Activated CD4-positive, alpha-beta memory T cell treated with anti-CD3 and anti-CD28 coated beads for 36 hours (primary cell): ENCODE measurements around the gene TDRD12. TPM values are rescaled to one million over a fixed set of nuclear protein-coding genes. Genes with fewer than 3 reads are reported as not detected.
A peak's percentile ranks its signal among the peaks of the same experiment; 100 is the strongest.
"Not testable (repeated sequence)": the region's sequence is repeated elsewhere in the genome, so short reads cannot be mapped to it uniquely, and the experiment has no call there.

Experiments used
- CTCF ChIA-PET: fragments of 350-600 bp; sonication (Branson Sonifier 250); formaldehyde crosslinking; loops from one replicate; lab custom pipeline; 2021; ENCODE audit warnings: antibody characterized with exemption, inconsistent platforms; lab: Charles Lee
- POLR2A ChIA-PET: fragments of 350-600 bp; sonication (Branson Sonifier 250); formaldehyde crosslinking; loops from one replicate; lab custom pipeline; 2021; ENCODE audit warnings: antibody characterized with exemption; lab: Charles Lee
- DNase-seq: peaks from one replicate; pipeline ENCODE4 v3.0.0-alpha.2; 2020
- H3K27ac Mint-ChIP-seq: one replicate; pipeline ENCODE4 v1.8.0; 2021; ENCODE audit warnings: mixed read lengths
- H3K27me3 Mint-ChIP-seq: one replicate; pipeline ENCODE4 v1.8.0; 2021; ENCODE audit warnings: mixed read lengths
- H3K36me3 Mint-ChIP-seq: one replicate; pipeline ENCODE4 v1.8.0; 2021; ENCODE audit warnings: mixed read lengths
- H3K4me1 Mint-ChIP-seq: one replicate; pipeline ENCODE4 v1.8.0; 2021; ENCODE audit warnings: low read depth, mixed read lengths
- H3K4me3 Mint-ChIP-seq: one replicate; pipeline ENCODE4 v1.8.0; 2021; ENCODE audit warnings: mild to moderate bottlenecking, mixed read lengths
- H3K9me3 Mint-ChIP-seq: one replicate; pipeline ENCODE4 v1.8.0; 2021; ENCODE audit warnings: mixed read lengths
- intact Hi-C: fragments of 100-400 bp; cut with micrococcal nuclease; formaldehyde crosslinking; loops from one replicate; pipeline ENCODE4 v1.15.1; 2023
- total RNA-seq, 2 experiments: library from RNA; stranded (reverse); gene quantifications; one replicate each; pipeline ENCODE4 v1.2.3, GENCODE V29; 2021

The TDRD12 gene
- total RNA-seq, 2 experiments from 2014 or later, result 0.24 to 0.63 TPM

DNA sequence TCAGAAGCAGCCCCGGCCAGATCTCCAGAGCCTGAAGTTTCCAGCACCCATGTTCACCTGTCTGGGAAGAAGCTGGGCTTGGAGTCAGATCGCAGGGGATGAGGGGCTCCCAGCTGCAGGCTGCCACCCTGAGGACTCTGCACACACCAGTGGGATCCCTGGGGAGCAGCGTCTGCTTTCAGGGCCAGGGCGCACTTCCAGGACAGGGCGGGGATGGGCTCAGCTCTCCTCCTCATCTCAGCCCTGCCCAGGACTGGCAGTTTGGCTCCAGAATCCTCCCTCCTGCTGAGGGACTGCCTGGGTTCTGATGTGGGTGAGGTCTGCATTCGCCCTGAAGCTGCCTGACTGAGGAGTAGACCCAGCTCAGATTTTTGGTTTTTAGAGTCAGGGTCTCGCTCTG lies 146.5 kb downstream of the TDRD12 start:
- DNase-seq, result no peak
- H3K27me3 Mint-ChIP-seq, result no peaks in the 10 kb centered on the region
- intact Hi-C loops, result no loop called here
- no peaks in the 10 kb centered on the region for H3K36me3 Mint-ChIP-seq
- ChIA-PET CTCF (no interaction called here), POLR2A (no interaction called here)
- no peak overlapping the region for H3K27ac Mint-ChIP-seq
- no peak overlapping the region for H3K4me3 Mint-ChIP-seq
- H3K4me1 Mint-ChIP-seq, result no peaks in the 10 kb centered on the region
- no peaks in the 10 kb centered on the region for H3K9me3 Mint-ChIP-seq

DNA sequence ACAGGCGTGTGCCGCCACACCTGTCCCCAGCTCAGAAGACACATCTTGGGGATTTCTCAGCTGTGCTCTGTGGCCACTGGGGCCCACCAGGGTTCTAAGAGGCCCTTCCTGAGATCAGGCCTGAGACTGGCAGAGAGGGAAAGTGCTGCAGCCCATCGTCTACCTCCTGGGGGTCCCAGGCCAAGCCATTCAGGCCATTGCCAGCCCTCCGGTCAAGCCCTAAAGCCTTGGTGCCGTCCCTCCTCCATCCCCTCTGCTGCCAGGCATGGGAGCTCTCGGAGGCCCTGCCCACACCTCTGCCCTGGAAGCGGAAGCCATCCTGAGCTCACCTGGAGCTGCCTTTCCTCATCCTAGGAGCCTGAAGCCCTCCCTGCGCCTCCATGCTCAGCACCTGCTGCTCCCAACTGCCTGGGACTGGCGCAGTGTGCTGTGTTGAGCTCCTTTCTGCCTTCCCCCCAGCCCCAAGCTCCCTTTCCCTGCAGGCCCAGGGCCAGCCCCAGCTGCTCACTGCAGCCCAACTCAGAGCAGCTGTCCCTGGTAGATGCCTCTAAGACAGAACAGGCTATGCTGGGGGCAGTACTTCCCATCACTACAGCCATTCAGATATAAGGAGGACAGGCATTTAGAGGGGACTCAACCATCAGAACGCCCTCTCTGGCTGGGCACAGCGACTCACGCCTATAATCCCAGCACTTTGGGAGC lies 147.1 kb downstream of the TDRD12 start:
- no peak for DNase-seq
- POLR2A ChIA-PET, result no interaction called here
- CTCF ChIA-PET, result interaction anchor here (0.7 kb wide), 1 partner anchor 38 kb away, joined by 3 read pairs; no protein-coding TSS in a partner anchor

DNA sequence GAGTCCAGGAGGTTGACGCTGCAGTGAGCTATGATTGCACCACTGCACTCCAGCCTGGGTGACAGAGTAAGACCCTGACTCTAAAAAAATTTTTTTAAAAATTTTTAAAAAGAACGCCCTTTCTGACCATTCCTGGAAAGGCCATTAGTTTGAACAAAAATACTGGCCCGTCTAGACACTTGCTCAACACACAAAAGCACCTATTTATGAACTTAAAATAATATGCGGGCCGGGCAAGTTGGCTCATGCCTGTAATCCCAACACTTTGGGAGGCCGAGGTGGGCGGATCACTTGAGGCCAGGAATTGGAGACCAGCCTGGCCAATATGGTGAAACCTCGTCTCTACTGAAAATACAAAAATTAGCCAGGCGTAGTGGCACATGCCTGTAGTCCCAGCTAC lies 147.9 kb downstream of the TDRD12 start:
- H3K4me1 Mint-ChIP-seq, H3K9me3 Mint-ChIP-seq, H3K27ac Mint-ChIP-seq, POLR2A ChIA-PET, H3K36me3 Mint-ChIP-seq, DNase-seq, CTCF ChIA-PET, H3K4me3 Mint-ChIP-seq, H3K27me3 Mint-ChIP-seq, intact Hi-C loops: not testable (repeated sequence)

More for the DNA sequence above, 147.1 kb downstream of the TDRD12 start:
- no peak overlapping the region for H3K4me3 Mint-ChIP-seq
- H3K9me3 Mint-ChIP-seq, result no peaks in the 10 kb centered on the region
- no peak overlapping the region for H3K27ac Mint-ChIP-seq
- intact Hi-C loops, result no loop called here
- H3K36me3 Mint-ChIP-seq, result no peaks in the 10 kb centered on the region
- H3K4me1 Mint-ChIP-seq, result no peaks in the 10 kb centered on the region
- no peaks in the 10 kb centered on the region for H3K27me3 Mint-ChIP-seq

DNA sequence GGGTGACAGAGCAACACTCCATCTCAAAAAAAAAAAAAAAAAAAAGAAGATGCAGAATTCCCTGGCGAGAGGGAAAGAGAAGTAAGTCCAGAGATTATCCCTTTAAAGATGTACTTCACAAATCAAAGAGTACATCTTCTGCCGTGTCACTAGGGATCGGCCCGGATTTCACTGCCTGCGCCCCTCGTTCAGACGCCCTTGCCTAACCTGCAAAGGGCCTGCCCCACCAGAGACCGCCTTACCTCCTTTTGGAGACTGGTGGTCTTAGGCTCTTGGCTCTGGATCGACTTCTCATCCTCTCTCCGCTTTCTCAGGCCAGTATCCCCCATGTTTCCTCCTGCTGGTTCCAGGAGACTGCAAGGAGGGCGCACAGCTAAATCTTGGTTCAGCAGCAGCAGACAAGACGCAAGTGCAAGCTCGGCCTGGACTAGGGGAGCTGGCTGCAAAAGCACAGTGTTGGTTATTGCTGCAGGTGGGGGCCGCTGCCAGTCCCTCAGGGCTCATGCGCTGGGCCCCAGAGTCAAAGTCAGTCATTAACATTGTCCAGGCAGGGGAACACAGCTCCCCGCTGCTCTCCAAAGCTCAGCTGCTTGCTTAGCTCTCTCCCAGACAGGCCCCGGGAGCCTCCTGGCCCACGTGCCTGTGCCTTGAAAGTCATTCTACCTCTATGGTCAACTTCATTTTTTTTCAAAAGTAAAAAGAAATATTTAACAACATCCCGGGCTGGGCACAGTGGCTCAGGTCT lies 148.8 kb downstream of the TDRD12 start:
- H3K27ac Mint-ChIP-seq, result no peak overlapping the region
- intact Hi-C loops, result no loop called here
- no peaks in the 10 kb centered on the region for H3K4me1 Mint-ChIP-seq
- H3K36me3 Mint-ChIP-seq, result no peaks in the 10 kb centered on the region
- POLR2A ChIA-PET, result no interaction called here
- no peak overlapping the region for H3K4me3 Mint-ChIP-seq
- no peaks in the 10 kb centered on the region for H3K27me3 Mint-ChIP-seq
- CTCF ChIA-PET, result no interaction called here
- H3K9me3 Mint-ChIP-seq, result no peaks in the 10 kb centered on the region
- no peak for DNase-seq

DNA sequence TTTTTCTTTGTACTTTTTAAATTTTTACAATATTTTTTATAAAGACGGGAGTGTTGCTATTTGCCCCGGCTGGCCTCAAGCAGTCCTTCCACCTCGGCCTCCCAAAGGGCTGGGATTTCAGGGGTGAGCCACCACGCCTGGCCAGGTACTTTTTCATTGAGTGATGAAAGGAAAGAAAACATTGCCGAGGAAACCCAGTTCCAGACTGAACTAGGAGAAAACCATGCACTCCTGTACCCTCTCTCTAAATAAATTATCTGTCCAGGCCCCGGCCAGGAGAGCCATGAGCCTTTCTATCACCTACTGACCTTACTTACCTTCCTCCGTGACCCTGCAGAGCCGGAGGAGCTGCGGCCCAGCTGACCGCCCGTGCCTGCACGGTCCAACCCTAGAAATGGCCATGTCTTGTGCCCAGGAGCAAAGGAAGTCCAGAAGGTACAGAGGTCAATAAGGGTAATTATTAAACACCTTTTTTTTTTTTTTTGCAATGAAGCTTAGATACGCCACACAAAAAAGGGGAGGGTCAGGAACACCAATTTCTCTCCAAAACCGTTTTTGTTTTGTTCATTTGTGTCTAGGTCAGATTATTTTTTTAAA lies 149.9 kb downstream of the TDRD12 start, which contains the start of gene SLC7A9:
Gene SLC7A9, minus strand, starts transcription at position 399 of the 597 bp plus-strand sequence. CDS start 1,233 bp downstream, outside the sequence.
- H3K27ac Mint-ChIP-seq, result no peak within 1 kb of the TSS
- CTCF ChIA-PET, result no interaction called here
- POLR2A ChIA-PET, result no interaction called here
- intact Hi-C loops, result no loop called here
- DNase-seq, result no peak
- no peak within 1 kb of the TSS for H3K4me3 Mint-ChIP-seq
- no peaks in the 10 kb centered on the region for H3K36me3 Mint-ChIP-seq
- no peaks in the 10 kb centered on the region for H3K4me1 Mint-ChIP-seq
- H3K9me3 Mint-ChIP-seq, result no peaks in the 10 kb centered on the region
- H3K27me3 Mint-ChIP-seq, result no peaks in the 10 kb centered on the region

DNA sequence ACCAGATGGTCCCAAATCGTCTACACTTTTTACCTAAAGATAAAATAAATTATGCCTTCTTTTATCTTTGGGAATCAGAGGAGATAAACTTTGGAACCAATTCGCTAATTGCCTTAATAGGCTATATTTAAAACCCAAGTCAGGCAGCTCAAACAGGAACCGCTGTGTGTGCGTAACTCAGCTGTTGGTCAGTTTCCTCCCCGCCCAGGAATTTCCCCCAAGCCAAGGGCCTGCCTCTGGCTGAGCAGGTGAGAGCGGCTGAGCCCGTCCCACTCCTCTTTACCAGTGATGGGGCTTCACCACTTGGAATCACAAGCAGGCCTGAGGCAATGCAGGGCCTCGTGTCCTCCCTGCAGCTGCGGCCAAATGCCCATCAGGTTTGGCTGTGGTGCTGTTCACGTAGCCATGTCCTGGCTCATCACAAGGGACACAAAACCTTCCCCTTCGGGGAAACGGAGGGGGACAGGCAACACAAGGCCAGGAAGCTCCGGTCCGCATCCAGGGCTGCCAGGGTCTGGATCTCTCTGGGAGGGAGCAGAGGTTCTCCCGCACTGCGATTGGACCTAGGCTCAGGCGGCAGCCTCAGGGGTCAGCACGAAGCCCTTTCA lies 150.5 kb downstream of the TDRD12 start:
- Mint-ChIP-seq H3K36me3 (no peaks in the 10 kb centered on the region), H3K9me3 (no peaks in the 10 kb centered on the region), H3K4me3 (no peak overlapping the region), H3K4me1 (no peaks in the 10 kb centered on the region), H3K27ac (no peak overlapping the region), H3K27me3 (no peaks in the 10 kb centered on the region)
- intact Hi-C loops, result no loop called here
- ChIA-PET CTCF (no interaction called here), POLR2A (no interaction called here)
- DNase-seq, result no peak

DNA sequence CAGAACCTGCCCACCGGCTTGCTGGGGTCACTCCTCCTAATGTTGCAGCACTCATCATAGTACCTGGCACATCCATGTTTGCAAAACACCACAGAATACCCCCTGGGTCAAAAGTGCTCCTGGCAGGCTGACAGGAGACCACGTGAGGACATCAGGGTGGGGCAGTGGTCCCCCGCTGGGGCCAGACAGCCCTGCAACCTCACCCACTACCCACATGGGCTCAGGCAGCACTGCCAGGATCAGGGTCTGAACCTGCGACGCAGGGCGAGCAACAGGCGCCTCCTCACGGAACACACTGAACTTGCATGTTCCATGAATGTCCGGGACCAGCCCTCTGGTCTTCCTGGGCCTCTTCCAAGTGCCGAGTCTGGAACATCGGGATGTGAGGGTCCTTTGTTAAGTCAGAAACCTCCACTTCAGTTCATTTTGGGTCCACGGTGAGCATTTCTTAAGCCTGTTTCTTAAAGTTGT lies 151.4 kb downstream of the TDRD12 start:
- Mint-ChIP-seq H3K27ac (no peak overlapping the region), H3K9me3 (no peaks in the 10 kb centered on the region), H3K4me3 (no peak overlapping the region), H3K4me1 (no peaks in the 10 kb centered on the region), H3K27me3 (no peaks in the 10 kb centered on the region), H3K36me3 (no peaks in the 10 kb centered on the region)
- intact Hi-C loops, result no loop called here
- ChIA-PET POLR2A (no interaction called here), CTCF (no interaction called here)
- no peak for DNase-seq

DNA sequence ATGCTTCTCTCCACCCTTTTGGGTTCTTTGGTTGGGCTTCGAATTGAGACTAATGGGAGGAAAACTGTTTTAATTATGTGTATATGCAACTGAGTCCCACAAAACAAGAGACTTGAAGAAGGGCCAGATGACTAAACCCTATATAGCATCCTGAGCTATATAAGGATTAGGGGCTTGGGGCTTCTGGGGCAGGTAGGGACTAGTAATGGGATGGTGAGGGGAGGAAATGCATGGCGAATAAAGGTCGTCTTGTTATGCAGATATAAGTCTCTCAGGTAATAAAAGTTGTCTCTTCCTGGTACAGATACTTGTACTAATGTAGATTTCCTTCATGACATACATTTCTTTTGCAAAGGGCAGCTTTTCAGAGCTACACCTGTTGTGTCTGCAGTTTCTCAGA lies 152.8 kb downstream of the TDRD12 start:
- Mint-ChIP-seq H3K27ac (no peak overlapping the region), H3K27me3 (no peaks in the 10 kb centered on the region), H3K4me3 (no peak overlapping the region), H3K36me3 (no peaks in the 10 kb centered on the region), H3K9me3 (no peaks in the 10 kb centered on the region), H3K4me1 (no peaks in the 10 kb centered on the region)
- DNase-seq, result no peak
- POLR2A ChIA-PET, result no interaction called here
- intact Hi-C loops, result no loop called here
- CTCF ChIA-PET, result no interaction called here

DNA sequence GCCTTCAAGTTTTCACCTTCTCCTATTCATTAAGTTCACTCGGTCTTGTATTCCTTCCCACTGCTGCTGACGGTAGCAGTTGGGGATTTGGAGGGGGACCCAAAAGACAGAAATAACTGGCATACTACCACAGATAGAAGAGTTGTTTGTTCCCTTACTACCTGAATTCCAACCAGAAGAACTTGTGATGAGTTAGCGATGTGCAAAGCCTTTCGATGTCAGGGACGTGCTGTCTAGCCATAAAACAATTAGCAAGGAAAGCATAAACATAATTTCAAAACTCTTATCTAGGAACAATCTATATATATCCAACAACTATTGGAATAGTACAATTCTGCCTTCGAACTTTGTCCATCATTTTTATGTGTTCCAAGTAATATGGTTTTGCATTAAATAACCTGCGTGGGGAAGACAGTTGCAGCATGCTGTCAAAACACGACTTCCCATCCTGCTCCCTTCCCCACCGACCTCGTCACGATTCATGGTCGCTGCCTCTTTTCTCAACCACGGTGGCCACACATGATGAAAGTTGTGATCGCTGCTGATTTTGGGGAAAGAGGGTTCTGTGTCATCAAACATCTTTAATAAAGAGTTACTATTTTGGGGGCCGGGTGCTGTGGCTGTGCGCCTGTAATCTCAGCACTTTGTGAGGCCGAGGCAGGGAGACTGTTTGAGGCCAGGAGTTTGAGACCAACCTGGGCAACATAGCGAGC lies 153.8 kb downstream of the TDRD12 start:
- Mint-ChIP-seq H3K27me3 (no peaks in the 10 kb centered on the region), H3K4me3 (no peak overlapping the region), H3K27ac (no peak overlapping the region), H3K4me1 (no peaks in the 10 kb centered on the region), H3K9me3 (no peaks in the 10 kb centered on the region), H3K36me3 (no peaks in the 10 kb centered on the region)
- ChIA-PET POLR2A (no interaction called here), CTCF (no interaction called here)
- intact Hi-C loops, result no loop called here
- DNase-seq, result peak; percentile 30

DNA sequence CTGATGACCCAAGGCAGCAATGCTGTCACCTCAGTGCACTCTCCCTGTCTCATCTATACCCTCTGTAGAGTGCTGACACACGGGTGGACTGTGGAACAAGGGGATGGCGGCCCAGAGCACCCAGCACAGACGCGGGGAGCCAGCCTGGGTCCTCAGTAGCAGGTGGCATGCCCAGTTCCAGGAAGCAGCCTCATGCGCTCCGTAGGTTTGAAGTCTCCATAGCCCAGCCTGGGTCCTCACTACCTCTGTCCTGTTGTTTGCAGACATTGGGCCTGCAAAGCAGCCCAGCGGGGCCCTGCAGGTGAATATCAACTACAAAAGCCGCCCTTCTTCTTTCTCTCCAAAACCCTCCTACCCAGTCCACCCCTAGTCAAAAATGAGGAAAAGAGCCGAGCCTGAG lies 155.0 kb downstream of the TDRD12 start:
- ChIA-PET POLR2A (no interaction called here), CTCF (no interaction called here)
- H3K4me1 Mint-ChIP-seq, result no peaks in the 10 kb centered on the region
- no peaks in the 10 kb centered on the region for H3K27me3 Mint-ChIP-seq
- H3K4me3 Mint-ChIP-seq, result no peak overlapping the region
- H3K27ac Mint-ChIP-seq, result no peak overlapping the region
- no peaks in the 10 kb centered on the region for H3K9me3 Mint-ChIP-seq
- no peaks in the 10 kb centered on the region for H3K36me3 Mint-ChIP-seq
- intact Hi-C loops, result no loop called here
- DNase-seq, result no peak

DNA sequence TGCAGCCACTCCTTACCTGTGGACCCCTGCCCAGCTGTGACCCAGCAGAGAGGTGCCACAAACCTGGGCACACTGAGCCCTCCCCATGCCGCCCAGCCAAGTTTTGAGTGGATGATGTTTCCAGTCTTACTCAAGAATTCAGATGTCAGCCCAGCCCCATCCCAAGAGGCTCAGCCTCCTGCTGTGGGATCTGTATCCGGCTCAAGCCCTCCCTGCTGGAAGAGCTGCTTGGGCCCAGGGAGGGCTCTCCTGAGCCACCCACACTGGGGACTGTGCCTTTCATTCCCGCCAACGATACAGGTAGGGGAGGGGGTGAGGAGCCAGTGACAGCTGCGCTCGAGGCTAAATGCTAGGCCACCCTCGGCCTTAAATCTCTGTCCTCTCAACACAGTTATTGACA lies 155.9 kb downstream of the TDRD12 start:
- POLR2A ChIA-PET, result no interaction called here
- H3K36me3 Mint-ChIP-seq, result no peaks in the 10 kb centered on the region
- no peak overlapping the region for H3K4me3 Mint-ChIP-seq

More for the DNA sequence above, 155.9 kb downstream of the TDRD12 start:
- CTCF ChIA-PET, result no interaction called here
- no peaks in the 10 kb centered on the region for H3K27me3 Mint-ChIP-seq
- H3K27ac Mint-ChIP-seq, result no peak overlapping the region
- H3K9me3 Mint-ChIP-seq, result no peaks in the 10 kb centered on the region
- intact Hi-C loops, result no loop called here
- no peak for DNase-seq
- H3K4me1 Mint-ChIP-seq, result no peaks in the 10 kb centered on the region
